Stimulated activated CD8-positive, alpha-beta memory T cell treated with anti-CD3 and anti-CD28 coated beads, Interleukin-15, amount 100 ng/mL, for 1 hour (primary cell): ENCODE data around the gene KCNMB4.
"Not testable (repeated sequence)": the region's sequence is repeated elsewhere in the genome, so short reads cannot be mapped to it uniquely, and the experiment has no call there.

Source experiments
- DNase-seq: peaks from one replicate; pipeline ENCODE4 v3.0.0-alpha.2; 2020; ENCODE audit warnings: low read depth

Gene KCNMB4

DNA sequence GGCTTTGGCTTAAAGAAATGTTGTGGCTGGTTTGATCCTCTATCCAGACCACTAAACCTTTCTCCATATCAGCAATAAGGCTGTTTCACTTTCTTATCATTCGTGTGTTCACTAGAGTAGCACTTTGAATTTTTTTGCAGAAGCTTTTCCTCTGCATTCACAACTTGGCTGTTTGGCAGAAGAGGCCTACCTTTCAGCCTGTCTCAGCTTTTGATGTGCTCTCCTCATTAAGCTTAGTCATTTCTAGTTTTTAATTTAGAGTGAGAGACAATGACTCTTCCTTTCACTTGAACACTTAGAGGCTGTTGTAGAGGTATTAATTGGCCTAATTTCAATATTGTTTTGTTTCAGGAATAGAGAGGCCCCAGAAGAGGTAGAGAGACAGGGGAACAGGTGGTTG is 13.8 kb downstream of the KCNMB4 start:
- DNase-seq = no peak

DNA sequence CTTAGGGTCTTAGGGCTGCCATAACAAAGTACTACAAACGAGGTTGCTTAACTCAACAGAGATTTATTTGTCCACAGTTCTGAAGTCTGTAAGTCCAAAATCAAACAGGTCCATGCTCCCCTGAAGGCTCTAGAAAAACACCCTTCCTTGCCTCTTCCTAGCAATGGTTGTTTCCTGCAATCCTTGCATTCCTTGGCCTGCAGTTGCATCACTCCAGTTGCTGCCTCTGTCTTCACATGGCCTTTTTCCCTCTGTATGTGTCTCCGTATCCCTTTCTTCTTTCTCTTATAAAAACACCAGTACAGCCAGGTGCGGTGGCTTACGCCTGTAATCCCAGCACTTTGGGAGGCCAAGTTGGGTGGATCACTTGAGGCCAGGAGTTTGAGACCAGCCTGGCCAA is 17.4 kb downstream of the KCNMB4 start:
- no peak for DNase-seq

DNA sequence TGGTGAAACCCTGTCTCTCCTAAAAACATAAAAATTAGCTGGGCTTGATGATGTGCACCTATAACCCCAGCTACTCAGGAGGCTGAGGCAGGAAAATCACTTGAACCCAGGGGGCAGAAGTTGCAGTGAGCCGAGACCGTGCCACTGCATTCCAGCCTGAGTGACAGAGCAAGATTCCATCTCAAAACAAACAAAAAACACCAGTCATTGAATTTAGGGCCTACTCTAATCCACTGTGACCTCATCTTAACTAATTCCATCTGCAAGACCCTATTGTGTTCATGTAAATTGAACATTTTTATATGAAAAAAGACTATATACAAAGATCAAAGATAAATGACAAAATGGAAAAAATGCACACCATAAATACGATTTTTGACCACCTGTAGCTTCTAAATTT is 17.8 kb downstream of the KCNMB4 start:
- DNase-seq = no peak

DNA sequence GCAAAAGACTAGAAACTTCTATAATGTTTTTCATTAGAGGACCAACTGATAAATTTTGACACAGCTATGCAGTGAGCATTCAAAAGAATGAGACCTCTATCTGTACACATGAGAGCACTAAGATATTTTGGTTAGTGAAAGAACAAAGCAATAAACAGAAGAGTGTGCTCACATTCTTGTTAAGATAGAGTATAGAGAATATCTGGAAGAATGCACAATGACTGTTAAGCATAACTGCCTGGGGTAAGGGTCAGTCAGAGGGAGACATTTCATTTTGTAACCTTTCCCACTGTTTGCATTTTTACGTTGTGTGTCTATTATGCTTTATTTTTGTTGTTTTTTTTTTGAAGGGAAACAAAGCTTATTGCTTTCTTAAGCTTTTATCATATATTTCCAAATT is 20.7 kb downstream of the KCNMB4 start:
- DNase-seq = no peak

DNA sequence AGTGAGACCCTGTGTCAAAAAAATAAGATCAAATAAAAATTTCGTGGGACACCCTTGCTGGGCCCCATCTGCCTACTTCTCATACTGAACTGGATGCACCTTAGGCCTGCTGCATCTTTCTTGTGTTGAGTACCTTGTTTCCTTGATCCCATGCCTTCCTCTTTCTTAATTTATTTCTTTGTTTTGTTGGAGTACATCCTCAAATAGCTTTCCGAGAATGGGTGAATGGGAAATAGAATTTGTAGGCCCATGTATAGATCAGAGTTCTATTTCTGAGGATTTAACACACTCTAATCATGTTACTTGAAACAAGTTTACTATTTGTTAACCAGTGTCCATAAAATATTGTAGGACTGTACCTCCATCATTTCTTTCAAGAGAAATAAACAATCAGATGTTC is 23.6 kb downstream of the KCNMB4 start:
- DNase-seq = no peak

DNA sequence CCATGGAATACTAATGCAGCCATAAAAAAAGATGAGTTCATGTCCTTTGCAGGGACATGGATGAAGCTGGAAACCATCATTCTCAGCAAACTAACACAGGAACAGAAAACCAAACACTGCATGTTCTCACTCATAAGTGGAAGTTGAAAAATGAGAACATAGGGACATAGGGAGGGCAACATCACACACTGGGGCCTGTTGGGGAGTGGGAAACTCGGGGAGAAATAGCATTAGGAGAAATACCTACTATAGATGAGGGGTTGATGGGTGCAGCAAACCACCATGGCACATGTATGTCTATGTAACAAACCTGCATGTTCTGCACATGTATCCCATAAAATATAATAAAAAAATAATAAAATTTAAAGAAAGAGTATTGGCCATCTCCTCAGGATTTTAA is 26.5 kb downstream of the KCNMB4 start:
- not testable (repeated sequence) for DNase-seq

DNA sequence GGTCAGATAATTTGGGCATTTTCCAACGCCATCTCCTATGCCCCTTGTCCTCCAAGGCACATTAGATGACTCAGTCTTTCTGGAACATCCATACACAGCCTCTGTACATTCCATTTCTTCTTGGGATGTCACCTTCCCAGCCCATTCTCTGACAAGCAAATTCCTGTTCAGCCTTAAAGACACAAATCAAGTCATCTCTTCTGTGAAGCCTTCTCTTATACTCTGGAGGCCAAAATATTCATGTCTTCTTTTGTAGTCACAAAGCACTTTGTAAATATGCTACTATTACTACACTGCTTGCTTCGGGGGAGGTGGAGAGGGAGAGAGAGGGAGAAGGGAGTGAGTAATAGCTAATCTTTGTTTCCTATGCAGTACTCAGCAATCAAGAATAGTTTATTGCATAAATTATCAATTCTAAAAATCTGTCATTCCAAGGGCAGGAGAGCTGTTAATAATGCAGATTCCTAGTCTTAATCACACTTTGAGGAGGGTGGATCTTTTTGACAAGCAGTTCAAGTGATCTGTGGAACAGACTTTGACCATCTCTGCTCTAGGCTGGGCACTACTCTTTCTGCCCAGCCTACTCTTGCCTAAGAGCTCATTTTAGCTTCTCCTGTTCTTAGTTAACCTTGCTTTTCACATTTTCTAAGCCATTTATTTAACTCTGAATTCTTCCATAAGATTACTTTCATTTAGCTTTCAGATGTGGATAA is 27.9 kb downstream of the KCNMB4 start:
- DNase-seq = no peak

DNA sequence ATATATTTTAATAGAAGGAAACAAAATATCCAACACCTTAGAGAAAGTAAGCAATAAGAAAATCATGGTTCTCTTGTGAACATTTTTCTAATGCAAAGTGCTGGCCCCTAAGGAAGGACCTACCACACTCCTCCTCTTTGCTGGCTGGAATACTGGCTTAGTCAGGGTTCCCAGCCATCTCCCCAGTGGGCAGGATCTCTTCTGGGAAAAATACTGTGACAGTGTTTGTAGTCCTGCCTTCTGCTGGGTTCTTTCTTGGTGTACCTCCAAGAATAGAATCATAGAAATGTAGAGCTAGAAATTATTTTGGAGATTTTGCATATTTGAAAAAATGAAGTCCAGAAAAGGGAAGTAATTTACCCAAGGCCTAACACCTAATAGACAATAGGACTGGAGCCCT is 31.9 kb downstream of the KCNMB4 start:
- no peak for DNase-seq

DNA sequence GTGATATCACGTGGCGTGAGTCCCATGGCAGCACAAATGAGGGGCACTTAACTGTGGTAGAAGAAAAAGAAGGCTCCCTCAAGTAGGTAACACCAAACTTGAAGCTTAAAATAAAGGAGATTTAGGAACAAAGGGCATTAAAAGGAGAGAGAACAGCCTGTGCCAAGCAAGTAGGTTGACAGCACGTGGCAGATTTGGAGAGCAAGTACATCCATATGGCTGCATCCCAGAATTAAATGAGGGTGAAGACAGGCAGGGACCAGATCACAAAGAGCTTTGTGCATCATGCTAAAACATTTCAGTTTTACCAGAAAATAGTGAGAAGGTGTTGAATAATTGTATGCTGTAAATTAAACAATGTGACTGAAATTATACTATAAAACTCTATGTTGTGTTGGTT is 32.8 kb downstream of the KCNMB4 start:
- DNase-seq = no peak

DNA sequence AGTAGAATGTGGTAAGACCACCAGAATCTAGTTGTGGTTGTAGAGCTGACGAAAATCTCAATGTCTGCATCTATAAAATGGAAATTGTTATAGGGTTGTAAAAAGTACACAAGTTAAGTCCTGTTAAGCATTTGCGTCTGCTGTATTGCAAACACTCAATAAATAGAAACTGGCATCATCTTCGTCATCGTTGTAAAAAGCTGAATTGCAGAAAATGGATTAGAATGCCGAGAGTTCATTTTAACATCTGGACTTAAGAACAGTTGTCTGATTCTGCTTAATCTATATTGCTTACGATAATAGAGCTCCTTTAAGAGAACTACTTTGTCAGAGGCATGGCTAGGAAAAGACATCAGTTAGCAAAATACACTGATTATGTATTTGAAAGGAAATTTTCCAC is 33.2 kb downstream of the KCNMB4 start:
- DNase-seq = no peak

DNA sequence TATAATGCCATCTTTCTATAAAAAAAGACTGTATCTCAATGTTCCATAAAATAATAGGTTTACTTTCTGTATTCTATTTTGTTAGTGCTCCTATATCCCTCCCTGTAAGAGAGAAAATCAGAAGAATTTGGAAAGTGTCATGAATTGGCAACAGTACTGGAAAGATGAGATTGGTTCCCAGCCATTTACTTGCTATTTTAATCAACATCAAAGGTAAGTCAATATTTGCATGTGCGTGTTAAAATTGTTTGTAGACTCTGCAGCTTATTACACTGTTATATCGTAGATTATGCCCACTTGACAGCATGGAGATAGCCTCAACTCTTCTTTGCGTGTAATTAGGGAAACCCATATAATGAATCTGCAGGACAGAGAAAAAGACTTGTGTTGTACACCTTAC is 34.0 kb downstream of the KCNMB4 start:
- DNase-seq = no peak

DNA sequence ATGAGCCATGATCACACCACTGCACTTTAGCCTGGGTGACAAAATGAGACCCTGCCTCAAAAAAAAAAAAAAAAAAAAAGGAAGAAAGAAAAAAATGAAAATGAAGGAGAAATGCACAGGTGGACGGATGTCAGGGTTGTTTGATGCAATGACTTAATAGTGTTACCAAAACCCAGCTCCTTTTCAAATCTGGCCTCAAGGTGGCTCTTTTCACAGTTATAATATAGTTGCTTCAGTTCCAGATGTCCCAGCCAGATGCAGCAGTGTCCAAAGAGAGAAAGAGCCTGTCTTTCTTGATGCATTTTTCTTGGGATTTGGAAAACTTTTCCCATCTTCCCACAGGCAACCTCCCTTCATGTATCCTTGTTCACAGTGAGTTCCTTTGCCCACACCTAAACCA is 36.5 kb downstream of the KCNMB4 start:
- DNase-seq = no peak

DNA sequence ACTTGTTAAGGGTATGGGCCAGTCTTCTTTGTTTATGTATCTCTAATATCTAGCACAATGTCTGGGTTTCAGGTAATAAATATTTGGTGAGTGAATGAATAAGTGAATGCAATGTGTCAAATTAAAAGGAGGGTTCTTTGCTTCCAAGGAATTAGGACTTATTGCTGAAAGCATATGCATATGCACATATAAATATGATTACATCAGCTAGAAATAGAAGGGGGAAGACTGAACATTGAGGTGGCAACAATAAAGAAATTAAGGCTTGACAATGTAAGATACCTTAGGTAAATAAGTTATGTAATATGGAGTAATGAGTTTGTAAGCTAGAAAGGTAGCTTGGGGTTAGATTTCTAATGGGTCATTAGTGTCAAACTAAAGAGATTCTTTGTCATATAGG is 37.7 kb downstream of the KCNMB4 start:
- no peak for DNase-seq

DNA sequence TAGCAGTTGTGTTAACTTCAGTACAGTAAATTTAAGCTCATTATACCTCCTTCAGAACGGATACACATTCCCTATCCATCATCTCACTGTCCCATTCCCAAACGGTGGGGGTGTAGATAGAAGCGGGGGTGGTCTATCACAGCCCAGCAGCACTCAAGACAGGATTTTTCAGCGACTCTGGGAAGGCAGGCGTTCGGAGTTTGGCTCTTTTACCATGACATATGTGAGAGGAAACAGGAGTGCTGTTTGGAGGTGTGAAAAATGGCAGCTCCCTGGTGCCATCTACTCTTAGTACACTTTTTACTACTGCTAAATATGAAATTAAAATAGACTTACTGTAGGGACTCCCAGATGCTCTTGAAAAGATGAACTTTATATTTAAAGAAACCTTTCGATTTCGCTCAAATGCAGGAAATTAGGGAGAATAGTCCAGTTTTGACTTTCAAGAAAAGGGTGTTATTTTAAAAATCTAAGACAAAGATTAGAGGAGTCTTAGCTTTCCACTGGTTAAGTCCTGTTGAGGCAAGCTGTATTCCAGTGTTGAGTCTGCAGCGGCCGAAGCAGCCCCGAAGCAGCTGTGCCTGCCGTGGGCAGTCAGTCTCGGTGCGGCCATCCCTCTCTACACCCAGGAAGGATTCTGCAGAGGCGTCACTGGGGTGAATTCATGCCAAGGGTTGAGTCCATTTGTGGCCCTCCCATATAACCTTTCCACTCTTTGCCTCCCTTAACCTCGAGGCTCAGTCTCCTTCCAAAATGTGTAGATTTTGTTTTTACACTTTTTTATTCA is 42.1 kb downstream of the KCNMB4 start:
- no peak for DNase-seq

DNA sequence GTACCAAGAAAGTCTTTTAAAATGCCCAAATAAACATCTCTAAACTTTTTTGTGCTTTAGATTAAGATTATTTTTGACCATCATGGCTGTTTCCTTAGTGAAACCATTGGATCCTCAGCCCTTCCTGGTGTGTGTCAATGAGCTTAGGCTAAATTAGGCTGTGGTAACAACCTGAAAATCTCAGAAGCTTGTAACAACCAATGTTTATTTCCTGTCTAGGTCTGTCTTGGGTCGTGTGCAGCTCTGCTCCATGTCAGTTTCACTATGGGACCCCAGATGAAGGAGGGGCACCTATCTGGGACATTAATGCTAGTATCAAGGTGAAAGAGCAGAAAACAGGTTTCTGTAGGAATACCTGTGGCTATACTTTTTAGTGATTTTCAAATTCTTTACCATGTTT is 49.9 kb downstream of the KCNMB4 start:
- no peak for DNase-seq

DNA sequence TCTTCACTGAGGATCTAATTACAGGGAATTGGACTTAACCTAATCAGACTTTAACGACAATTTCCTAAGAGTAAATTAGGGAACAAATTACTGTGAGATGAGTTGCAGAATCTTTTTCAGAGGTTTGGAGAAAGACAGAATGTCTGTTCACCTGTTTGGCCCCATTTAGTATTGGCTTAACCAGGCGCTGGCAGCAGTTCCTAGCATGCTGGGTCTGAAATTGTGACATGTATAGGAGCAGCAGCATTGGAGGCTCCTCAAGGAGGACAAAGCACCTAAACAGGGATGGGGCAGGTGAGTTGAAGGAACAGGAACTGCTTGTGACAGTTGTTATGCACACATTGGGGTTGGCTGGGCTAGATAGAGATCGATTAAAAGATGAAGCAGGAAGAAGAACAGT is 51.0 kb downstream of the KCNMB4 start:
- DNase-seq = no peak

DNA sequence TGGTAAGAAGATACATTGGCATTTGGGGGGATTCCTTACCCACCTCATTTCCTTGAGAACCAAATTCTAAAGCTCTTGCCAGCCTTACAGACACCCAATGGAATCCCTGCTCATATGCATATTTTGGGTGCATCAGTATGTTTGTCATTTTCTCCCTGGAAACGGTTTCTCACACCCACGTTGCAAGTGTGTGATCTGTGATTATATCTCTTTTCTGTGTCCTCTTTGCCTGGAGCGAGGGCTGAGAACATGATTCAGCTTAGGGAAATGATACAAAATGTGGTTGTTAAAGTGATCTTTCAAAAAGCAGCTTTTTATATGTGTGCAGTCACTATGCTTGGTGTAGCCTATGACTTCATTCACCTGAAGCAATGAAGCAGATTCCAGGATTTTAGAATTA is 52.0 kb downstream of the KCNMB4 start:
- DNase-seq = no peak

DNA sequence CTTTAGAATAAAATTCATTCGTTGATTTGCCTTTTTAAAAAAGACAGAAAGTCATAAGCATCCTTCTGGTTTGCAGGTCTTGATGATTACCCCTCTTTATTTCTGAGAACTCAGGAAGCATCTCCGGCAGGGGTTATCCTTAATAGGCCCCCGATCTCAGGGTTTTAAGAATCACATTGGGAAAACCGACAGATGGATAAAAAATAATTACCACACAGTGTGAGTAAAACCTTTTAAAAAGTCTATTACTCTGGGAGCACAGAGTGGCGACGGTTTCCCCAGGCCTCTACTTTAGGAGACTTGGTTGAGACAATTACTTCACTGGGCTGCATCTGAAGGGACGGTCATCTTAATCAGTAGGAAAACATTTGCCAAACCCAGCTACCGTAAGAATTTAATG is 56.5 kb downstream of the KCNMB4 start:
- DNase-seq = no peak

DNA sequence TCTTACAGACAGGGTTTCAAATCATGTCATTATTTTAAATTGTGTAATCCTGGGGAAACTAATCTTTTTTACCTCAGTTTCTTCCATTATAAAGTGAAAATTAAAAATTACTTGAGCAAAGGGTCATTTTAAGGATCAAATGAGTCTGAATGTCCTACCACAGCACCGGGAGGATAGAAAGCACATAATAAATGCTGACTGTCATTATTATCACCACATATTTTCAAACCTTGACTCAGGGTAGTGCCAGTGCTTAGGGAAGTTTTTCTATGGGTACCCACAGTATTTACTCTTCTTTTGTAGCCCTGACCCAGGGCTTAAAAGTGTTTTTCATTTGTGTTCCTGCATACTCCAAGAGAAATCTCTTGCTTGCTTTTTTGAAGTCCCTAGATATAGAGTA is 60.5 kb downstream of the KCNMB4 start:
- no peak for DNase-seq

DNA sequence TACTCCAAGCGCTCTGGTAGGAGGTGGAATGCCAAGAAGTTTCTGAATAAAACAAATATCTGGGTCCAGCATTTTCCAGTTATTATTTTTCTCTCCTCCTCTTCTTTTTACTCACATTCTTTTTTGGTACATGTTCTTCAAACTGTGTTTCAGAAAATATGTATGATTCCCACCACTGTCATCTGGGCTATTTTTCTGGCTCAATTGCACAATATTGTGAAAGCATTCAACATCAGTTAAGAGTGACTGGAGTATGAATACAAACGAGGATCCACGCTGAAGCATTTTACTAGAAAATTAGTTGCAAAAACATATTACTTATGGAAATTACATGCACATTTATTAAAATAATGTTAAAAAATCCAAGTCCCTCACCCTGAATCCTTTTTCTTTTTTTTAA is 61.5 kb downstream of the KCNMB4 start:
- DNase-seq = no peak

DNA sequence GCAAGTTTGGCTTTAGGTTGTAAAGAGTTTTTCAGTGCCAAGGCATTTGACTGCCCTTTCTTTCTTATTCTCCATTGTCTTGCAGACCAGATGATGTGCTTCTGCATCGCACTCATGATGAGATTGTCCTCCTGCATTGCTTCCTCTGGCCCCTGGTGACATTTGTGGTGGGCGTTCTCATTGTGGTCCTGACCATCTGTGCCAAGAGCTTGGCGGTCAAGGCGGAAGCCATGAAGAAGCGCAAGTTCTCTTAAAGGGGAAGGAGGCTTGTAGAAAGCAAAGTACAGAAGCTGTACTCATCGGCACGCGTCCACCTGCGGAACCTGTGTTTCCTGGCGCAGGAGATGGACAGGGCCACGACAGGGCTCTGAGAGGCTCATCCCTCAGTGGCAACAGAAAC is 64.3 kb downstream of the KCNMB4 start:
- no peak for DNase-seq

DNA sequence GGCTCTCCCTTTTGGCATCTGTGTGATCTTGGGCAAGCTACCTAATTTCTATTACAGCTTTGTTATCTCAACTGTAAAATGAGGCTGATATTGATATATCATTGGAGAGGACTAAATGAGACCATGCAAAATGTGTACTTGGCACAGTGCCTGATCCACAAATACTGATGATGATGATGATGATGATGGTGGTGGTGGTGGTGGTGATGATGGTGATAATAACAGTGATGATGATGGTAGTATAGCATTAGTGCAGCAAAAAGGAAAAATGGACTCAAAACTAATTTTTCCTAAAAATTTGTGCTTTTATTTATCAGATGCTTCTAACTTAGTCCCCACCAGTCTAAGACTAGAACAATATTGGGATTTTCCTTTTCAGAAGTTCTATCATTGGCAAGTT is 70.7 kb downstream of the KCNMB4 start:
- no peak for DNase-seq

DNA sequence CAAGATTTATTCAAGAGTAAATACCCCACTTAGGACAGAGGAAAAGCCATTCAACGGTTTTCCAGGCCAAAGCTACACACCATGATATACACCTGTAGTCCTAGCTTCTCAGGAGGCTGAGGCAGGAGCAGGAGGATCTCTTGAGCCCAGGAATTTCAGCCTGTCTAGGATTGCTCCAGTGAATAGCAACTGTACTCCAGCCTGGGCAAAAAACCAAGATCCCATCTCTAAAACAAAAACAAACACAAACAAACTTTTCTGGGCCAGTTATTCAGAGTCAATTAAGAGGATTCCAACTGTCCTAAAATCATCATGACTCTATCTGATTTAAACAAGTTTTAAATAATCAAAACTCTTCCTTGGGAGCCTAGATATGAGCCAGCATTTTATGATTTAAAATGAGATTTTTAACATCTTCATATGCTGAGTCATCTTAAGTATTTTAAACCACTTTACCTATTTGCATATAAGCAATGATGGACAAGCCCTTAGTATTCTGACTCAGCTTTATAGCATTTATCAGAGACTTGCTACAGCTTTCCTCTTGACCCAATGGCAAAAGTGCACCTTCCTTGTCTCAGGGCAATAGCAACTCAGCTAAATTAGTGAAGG is 77.1 kb downstream of the KCNMB4 start:
- no peak for DNase-seq

DNA sequence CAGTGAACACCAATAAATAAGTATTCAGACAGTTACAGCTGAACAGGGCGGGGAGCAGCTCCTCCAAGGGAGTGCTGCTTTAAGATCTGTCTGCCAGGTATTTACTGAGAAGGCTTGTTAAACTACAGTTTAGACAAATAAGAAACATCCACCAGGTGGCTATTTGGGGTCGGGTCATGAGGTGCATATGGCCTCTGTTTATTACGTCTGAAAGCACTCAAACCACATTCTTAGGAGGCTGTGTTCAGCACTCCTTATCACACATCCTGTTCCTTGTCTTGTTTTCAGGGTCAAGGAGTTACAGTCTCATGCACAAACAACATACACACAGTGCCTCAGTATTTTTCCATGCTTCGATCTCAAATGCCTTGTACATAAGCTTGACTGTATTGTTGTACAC is 78.8 kb downstream of the KCNMB4 start:
- DNase-seq = no peak
